ENCODE measurements around the gene MAP1S.

DNA sequence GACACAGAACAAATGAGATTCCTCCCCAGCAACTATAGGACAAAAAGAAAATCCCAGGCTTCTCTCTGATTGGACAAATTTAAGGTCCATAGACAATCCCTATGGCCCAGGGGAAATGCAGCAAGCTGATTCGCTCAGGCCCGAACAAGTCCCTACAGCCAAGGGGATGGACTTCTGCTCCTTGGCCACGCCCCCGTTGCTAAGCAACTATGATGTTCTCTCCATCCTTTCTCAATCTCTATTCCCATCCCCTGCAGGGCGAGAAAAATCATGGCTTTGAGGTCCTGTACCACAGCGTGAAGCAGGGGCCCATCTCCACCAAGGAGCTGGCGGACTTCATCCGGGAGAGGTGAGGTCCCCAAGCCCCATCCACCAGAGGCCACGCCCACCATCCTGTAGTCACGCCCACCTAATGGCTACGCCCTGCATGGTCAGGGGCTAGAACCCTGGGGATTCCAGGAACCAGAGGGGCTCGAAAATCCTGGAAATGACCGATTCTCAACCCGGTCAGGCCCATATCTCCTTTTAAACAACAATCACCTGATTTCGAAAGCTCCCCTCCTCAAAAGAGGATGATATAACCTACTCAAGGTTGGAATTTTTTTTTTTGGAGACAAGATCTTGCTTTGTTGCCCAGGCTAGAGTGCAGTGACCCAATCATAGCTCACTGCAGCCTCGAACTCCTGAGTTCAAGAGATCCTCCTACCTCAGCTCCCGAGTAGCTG is 43.4 kb downstream of the MAP1S start:
- TF ChIP-seq, protein P1, sequence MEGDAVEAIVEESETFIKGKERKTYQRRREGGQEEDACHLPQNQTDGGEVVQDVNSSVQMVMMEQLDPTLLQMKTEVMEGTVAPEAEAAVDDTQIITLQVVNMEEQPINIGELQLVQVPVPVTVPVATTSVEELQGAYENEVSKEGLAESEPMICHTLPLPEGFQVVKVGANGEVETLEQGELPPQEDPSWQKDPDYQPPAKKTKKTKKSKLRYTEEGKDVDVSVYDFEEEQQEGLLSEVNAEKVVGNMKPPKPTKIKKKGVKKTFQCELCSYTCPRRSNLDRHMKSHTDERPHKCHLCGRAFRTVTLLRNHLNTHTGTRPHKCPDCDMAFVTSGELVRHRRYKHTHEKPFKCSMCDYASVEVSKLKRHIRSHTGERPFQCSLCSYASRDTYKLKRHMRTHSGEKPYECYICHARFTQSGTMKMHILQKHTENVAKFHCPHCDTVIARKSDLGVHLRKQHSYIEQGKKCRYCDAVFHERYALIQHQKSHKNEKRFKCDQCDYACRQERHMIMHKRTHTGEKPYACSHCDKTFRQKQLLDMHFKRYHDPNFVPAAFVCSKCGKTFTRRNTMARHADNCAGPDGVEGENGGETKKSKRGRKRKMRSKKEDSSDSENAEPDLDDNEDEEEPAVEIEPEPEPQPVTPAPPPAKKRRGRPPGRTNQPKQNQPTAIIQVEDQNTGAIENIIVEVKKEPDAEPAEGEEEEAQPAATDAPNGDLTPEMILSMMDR (IDR thresholded peaks at IDR 0.05; ENCODE audit: insufficient read depth, low read length) = no peak
- TF ChIP-seq SPI1 (IDR thresholded peaks at IDR 0.05; ENCODE audit: borderline replicate concordance, low read depth) = no peak

Measured in HL-60 (cell line).